Liver (tissue), 9 donors: ENCODE results near the gene NPC1L1. TPM values are rescaled to one million over a fixed set of nuclear protein-coding genes. Genes with fewer than 3 reads are reported as not detected.
"Not testable (repeated sequence)": the region's sequence is repeated elsewhere in the genome, so short reads cannot be mapped to it uniquely, and the experiment has no call there.

Source experiments
- DNase-seq: peaks from one replicate; pipeline ENCODE4 v3.0.0-alpha.2; 2017; ENCODE audit warnings: low spot score
- H3K27ac ChIP-seq, 2 donors: one replicate each; pipeline ENCODE4 v1.7.0; 2013; ENCODE audit warnings: inconsistent platforms in 2 of 2, low read length in 2 of 2, control low read depth in 1 of 2, low read depth in 1 of 2, mild to moderate bottlenecking in 1 of 2
- H3K27me3 ChIP-seq, 4 donors: one replicate each; pipeline versions ENCODE4 v1.6.1 to v1.7.0; 2013; ENCODE audit warnings: low read length in 3 of 4, inconsistent platforms in 1 of 4, mild to moderate bottlenecking in 1 of 4, moderate library complexity in 1 of 4; ENCODE audit not compliant: control insufficient read depth in 4 of 4, insufficient read depth in 4 of 4
- H3K36me3 ChIP-seq, 4 donors: one replicate each; pipeline versions ENCODE4 v1.6.1 to v1.7.0; 2013; ENCODE audit warnings: low read length in 3 of 4, mild to moderate bottlenecking in 3 of 4, low read depth in 1 of 4, moderate library complexity in 1 of 4; ENCODE audit not compliant: control insufficient read depth in 4 of 4, insufficient read depth in 3 of 4
- H3K4me1 ChIP-seq, 4 donors: one replicate each; pipeline versions ENCODE4 v1.6.1 to v1.7.0; 2013; ENCODE audit warnings: low read length in 3 of 4, mild to moderate bottlenecking in 3 of 4, moderate library complexity in 1 of 4; ENCODE audit not compliant: control insufficient read depth in 4 of 4, insufficient read depth in 4 of 4
- H3K4me3 ChIP-seq, 3 donors: one replicate each; pipeline versions ENCODE4 v1.6.1 to v1.7.0; 2013; ENCODE audit warnings: low read length in 3 of 3, control low read depth in 1 of 3, low read depth in 1 of 3, mild to moderate bottlenecking in 1 of 3
- H3K9ac ChIP-seq, 2 donors: one replicate each; pipeline ENCODE4 v1.7.0; 2013; ENCODE audit warnings: low read length in 2 of 2, mild to moderate bottlenecking in 2 of 2, moderate library complexity in 2 of 2, control low read depth in 1 of 2, low read depth in 1 of 2
- H3K9me3 ChIP-seq, 4 donors: one replicate each; pipeline versions ENCODE4 v1.6.1 to v1.7.0; 2013; ENCODE audit warnings: low read length in 3 of 4; ENCODE audit not compliant: control insufficient read depth in 4 of 4
- FOXA1 ChIP-seq: IDR thresholded peaks from 2 replicates; pipeline ENCODE4 v1.6.1; 2016; ENCODE audit warnings: antibody characterized with exemption
- HNF4A ChIP-seq, 2 donors: conservative IDR thresholded peaks; 2 replicates each; pipeline ENCODE4 v1.6.1; 2016; ENCODE audit warnings: antibody characterized with exemption in 2 of 2, mild to moderate bottlenecking in 2 of 2
- NR2F2 ChIP-seq: IDR thresholded peaks from 2 replicates; pipeline ENCODE4 v1.6.1; 2016; ENCODE audit warnings: antibody characterized with exemption
- REST ChIP-seq: IDR thresholded peaks from 2 replicates; pipeline ENCODE4 v1.6.1; 2016; ENCODE audit warnings: antibody characterized with exemption, mild to moderate bottlenecking
- RXRA ChIP-seq, 2 donors: IDR thresholded peaks; 2 replicates each; pipeline ENCODE4 v1.6.1; 2017 to 2018; ENCODE audit warnings: antibody characterized with exemption in 2 of 2, mild to moderate bottlenecking in 1 of 2
- SP1 ChIP-seq: IDR thresholded peaks from 2 replicates; pipeline ENCODE4 v1.6.1; 2018; ENCODE audit warnings: antibody characterized with exemption, mild to moderate bottlenecking
- YY1 ChIP-seq: IDR thresholded peaks from 2 replicates; pipeline ENCODE4 v1.6.1; 2016; ENCODE audit warnings: antibody characterized with exemption, mild to moderate bottlenecking
- ZBTB33 ChIP-seq: IDR thresholded peaks from 2 replicates; pipeline ENCODE4 v1.6.1; 2016; ENCODE audit warnings: antibody characterized with exemption
- WGBS: extraction: QIAGEN DNeasy Blood & Tissue Kit; methylation state at CpG from one replicate; pipeline ENCODE4 v1.1.7; 2013; 5-methylcytosine and 5-hydroxymethylcytosine counted together
- polyA plus RNA-seq, 2 donors: library from polyadenylated mRNA; stranded (reverse) in 1 of 2; unstranded in 1 of 2; fragments of 200-250 nt in 1 of 2; fragments of >200 nt in 1 of 2; fragmentation: Nextera tagmentation in 1 of 2; extraction: Ambion mirVana in 1 of 2; gene quantifications; one replicate each; pipeline versions ENCODE4 v1.2.1 to v1.2.3, GENCODE V29; 2013 to 2015
- total RNA-seq, 2 donors: library from RNA; depleted of rRNA; stranded (reverse); fragments of >200 nt; gene quantifications; one replicate each; pipeline ENCODE4 v1.2.3, GENCODE V29; 2014
- TF ChIP-seq, protein P1 (sequence below): IDR thresholded peaks from 2 replicates; pipeline ENCODE4 v1.6.1; 2016; ENCODE audit warnings: antibody characterized with exemption
- donor health status: healthy.
- donor health status: healthy.
- donor health status: healthy.
- donor health status: healthy.
- donor health status: healthy.

Gene NPC1L1
- total and polyA plus RNA-seq, 4 donors: 7.2 to 22.1 (median 15.3) TPM

DNA sequence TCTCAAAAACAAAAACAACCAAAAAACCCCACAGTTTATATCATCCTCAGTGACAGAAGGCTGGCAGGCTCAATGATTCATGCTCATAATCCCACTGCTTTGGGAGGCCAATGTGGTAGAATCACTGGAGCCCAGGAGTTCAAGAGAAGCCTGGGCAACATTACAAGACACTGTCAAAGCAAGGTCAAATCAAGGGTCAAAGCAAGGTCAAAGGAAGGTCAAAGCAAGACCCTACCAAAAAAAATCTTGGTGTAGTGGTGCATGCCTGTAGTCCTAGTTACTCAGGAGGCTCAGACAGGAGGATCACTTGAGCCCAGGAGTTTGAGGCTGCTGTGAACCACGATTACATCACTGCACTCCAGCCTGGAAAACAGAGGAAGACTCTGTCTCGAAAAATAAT, 14.2 kb upstream of the NPC1L1 start:
- WGBS: 85% methylated on average over 2 of the region's 2 CpGs
- H3K9me3 ChIP-seq: no peaks in the 10 kb centered on the region
- no peak for TF ChIP-seq ZBTB33
- TF ChIP-seq, protein P1, sequence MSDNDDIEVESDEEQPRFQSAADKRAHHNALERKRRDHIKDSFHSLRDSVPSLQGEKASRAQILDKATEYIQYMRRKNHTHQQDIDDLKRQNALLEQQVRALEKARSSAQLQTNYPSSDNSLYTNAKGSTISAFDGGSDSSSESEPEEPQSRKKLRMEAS: no peak
- no peak for TF ChIP-seq FOXA1
- TF ChIP-seq RXRA (IDR thresholded peaks at IDR 0.05): no peak
- TF ChIP-seq NR2F2: no peak
- no peak for TF ChIP-seq YY1
- no peak for TF ChIP-seq SP1
- DNase-seq: no peak
- no peaks in the 10 kb centered on the region for H3K4me1 ChIP-seq
- no peaks in the 10 kb centered on the region for H3K36me3 ChIP-seq
- no peak overlapping the region for H3K27ac ChIP-seq
- no peaks in the 10 kb centered on the region for H3K27me3 ChIP-seq
- H3K4me3 ChIP-seq: no peak overlapping the region
- no peak overlapping the region for H3K9ac ChIP-seq

DNA sequence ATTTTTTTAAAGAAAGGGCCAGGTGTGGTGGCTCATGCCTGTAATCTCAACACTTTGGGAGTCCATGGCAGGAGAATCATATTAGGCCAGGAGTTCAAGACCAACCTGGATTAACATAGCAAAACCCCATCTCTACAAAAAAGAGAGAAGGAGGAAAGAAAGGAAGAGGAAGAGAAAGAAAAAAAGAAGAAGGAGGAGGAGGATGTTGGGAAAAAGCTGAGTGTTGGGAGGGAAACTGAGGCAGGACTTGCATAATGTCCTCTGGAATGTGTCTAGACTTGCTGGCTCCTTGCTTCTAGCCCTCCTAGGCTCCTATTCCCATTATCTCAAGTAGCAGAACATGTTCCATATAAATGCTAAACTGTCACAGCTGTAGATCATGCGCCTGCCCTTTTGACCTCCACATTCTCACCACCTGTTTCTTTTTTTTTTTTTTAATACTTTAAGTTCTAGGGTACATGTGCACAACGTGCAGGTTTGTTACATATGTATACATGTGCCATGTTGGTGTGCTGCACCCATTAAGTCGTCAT, 11.4 kb upstream of the NPC1L1 start:
- DNase-seq, H3K4me1 ChIP-seq, H3K36me3 ChIP-seq, H3K9ac ChIP-seq, H3K4me3 ChIP-seq, H3K27me3 ChIP-seq, H3K9me3 ChIP-seq, H3K27ac ChIP-seq: not testable (repeated sequence)
- WGBS: 69% methylated on average over 3 of the region's 3 CpGs

DNA sequence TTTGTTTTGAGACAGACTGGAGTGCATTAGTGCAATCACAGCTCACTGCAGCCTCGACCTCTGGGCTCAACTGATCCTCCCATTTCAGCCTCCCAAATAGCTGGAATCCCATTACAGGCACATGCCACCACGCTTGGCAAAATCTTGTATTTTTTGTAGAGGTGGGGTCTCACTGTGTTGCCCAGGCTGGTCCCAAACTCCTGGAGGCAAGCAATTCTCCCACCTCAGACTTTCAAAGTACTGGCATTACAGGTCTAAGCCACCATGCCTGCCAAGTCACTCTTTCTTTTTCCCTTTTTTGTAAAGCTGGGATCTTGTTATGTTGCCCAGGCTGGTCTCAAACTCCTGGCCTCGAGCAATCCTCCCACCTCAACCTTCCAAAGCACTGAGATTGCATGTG, 8.3 kb upstream of the NPC1L1 start:
- Histone ChIP-seq H3K9me3 (no peaks in the 10 kb centered on the region), H3K4me3 (no peak overlapping the region), H3K4me1 (peaks cover 0 to 7% (median 0%) of the 10 kb centered on the region in 4 donors), H3K9ac (no peak overlapping the region), H3K27me3 (no peaks in the 10 kb centered on the region), H3K27ac (no peak overlapping the region), H3K36me3 (no peaks in the 10 kb centered on the region)
- no peak for DNase-seq
- TF ChIP-seq RXRA (IDR thresholded peaks at IDR 0.05) (no peak), FOXA1 (no peak), HNF4A (conservative IDR thresholded peaks at IDR 0.05) (no peak), REST (no peak)
- WGBS: 81% methylated on average over 3 of the region's 3 CpGs
